DND-41 (cell line): Measurements from ENCODE around the gene NAP1L4.

Experiments used
- EZH2 ChIP-seq: IDR thresholded peaks from 3 replicates; pipeline ENCODE4 v1.6.1; 2012; ENCODE audit warnings: borderline replicate concordance, low read depth, mild to moderate bottlenecking, moderate library complexity, low read length, inconsistent platforms; ENCODE audit not compliant: severe bottlenecking
- TF ChIP-seq, protein P1 (sequence below): IDR thresholded peaks from 2 replicates; pipeline ENCODE4 v1.5.1; 2012; ENCODE audit warnings: borderline replicate concordance, low read length, moderate library complexity, mild to moderate bottlenecking; ENCODE audit not compliant: poor library complexity, severe bottlenecking; ENCODE audit errors: extremely low read depth

DNA sequence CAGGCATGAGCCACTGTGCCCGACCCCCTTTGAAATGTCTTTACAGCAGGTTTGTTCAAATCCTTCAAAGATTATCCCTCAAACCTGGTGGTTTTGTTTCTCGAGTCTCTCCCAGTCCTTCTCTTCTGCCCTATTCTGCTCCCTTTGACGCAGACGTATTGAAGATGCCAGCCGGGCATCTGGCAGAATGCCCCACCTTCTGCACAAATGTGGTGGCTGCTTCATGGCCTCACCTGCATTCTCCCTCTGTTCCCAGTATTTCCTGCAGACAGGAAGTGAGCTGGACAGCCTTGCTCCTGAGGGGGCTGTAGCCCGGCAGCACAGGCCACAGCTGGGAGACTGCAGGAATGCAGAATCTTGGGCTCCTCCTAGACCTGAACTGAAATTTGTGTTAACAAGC is 4.8 kb upstream of the NAP1L4 start:
- TF ChIP-seq, protein P1, sequence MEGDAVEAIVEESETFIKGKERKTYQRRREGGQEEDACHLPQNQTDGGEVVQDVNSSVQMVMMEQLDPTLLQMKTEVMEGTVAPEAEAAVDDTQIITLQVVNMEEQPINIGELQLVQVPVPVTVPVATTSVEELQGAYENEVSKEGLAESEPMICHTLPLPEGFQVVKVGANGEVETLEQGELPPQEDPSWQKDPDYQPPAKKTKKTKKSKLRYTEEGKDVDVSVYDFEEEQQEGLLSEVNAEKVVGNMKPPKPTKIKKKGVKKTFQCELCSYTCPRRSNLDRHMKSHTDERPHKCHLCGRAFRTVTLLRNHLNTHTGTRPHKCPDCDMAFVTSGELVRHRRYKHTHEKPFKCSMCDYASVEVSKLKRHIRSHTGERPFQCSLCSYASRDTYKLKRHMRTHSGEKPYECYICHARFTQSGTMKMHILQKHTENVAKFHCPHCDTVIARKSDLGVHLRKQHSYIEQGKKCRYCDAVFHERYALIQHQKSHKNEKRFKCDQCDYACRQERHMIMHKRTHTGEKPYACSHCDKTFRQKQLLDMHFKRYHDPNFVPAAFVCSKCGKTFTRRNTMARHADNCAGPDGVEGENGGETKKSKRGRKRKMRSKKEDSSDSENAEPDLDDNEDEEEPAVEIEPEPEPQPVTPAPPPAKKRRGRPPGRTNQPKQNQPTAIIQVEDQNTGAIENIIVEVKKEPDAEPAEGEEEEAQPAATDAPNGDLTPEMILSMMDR, result no peak
- no peak for TF ChIP-seq EZH2
